Measurements from ENCODE around the gene TSSK3.
"Not testable (repeated sequence)": the region's sequence is repeated elsewhere in the genome, so short reads cannot be mapped to it uniquely, and the experiment has no call there.

Gene TSSK3

DNA sequence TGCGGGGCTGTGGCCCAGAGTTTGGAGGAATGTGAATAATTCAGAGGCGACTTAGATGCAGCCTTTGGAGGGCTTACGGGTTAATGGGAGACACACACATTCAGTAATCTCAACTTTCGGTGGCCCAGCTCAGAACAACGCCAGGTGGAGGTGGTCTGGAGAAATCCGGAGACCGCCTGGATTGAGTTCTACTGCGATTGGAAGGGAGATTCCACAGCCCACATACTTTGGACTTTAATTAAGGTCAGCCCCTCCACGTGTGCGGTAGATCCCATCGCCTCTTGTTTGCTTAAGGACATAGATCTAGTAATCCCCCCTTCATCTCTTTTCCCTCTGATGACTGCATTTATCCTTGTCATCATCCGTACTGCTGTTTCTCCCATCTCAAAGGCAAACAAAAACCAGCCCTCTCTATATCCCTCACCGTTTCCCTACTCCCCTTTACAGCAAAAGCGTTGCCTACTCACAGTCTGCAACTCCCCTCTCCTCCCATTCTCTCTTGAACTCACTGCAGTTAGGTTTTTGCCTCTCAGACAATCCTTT, 32.6 kb downstream of the TSSK3 start:
- ChIA-PET POLR2A (interaction anchor here (0.5 to 1.3 kb wide), 4 partner anchors 59 to 322 kb away, joined by 3 to 21 read pairs (median 4); partner anchors contain the start of genes CCDC28B, MARCKSL1 and TMEM39B), CTCF (interaction anchor here (0.6 to 1.8 kb wide), 14 partner anchors 11 to 379 kb away, joined by 3 to 5 read pairs (median 3); partner anchors contain the start of gene MARCKSL1)
- no peak for DNase-seq (ENCODE audit: extremely low spot score)
- TF ChIP-seq, protein P1, sequence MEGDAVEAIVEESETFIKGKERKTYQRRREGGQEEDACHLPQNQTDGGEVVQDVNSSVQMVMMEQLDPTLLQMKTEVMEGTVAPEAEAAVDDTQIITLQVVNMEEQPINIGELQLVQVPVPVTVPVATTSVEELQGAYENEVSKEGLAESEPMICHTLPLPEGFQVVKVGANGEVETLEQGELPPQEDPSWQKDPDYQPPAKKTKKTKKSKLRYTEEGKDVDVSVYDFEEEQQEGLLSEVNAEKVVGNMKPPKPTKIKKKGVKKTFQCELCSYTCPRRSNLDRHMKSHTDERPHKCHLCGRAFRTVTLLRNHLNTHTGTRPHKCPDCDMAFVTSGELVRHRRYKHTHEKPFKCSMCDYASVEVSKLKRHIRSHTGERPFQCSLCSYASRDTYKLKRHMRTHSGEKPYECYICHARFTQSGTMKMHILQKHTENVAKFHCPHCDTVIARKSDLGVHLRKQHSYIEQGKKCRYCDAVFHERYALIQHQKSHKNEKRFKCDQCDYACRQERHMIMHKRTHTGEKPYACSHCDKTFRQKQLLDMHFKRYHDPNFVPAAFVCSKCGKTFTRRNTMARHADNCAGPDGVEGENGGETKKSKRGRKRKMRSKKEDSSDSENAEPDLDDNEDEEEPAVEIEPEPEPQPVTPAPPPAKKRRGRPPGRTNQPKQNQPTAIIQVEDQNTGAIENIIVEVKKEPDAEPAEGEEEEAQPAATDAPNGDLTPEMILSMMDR (IDR thresholded peaks at IDR 0.05; ENCODE audit: control extremely low read depth, extremely low read depth, low read depth, missing control alignments), result no peak

DNA sequence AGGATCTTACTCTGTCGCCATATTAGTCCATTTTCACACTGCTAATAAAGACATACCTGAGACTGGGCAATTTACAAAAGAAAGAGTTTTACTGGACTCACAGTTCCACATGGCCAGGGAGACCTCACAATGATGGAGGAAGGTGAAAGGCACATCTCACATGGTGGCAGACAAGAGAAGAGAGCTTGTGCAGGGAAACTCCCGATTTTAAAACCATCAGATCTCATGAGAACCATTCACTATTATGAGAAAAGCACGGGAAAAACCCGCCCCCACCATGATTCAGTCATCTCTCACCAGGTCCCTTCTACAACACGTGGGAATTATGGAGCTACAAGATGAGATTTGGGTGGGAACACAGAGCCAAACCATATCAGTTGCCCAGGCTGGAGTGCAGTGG, 34.2 kb downstream of the TSSK3 start:
- CTCF ChIA-PET, result interaction anchor here (1.1 to 6.6 kb wide), 3 partner anchors 17 to 180 kb away, joined by 3 to 70 read pairs (median 3); no protein-coding TSS in a partner anchor
- POLR2A ChIA-PET, result interaction anchor here (0.7 to 0.9 kb wide), 2 partner anchors 60 to 1066 kb away, joined by 3 read pairs; partner anchors contain the start of gene MARCKSL1
- not testable (repeated sequence) for DNase-seq (ENCODE audit: extremely low spot score)

DNA sequence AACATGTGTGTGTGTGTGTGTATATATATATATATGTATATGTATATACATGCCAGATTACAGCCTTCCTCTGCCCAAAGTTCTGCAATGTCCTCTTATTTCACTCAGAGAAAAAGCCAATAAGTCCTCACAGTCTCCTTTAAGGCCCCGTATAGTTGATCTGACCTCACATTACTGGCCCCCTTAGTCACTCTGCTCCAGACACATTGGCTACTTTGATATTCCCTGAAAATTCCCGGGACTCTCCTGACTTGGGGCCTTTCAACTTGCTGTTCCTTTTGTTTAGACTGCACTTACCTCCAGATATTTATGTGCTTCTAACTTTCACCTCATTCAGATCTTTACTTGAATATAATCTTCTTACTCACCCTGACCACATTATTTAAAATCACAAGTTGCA, 36.1 kb downstream of the TSSK3 start:
- CTCF ChIA-PET, result interaction anchor here (0.9 to 6.6 kb wide), 2 partner anchors 15 to 290 kb away, joined by 3 to 70 read pairs; no protein-coding TSS in a partner anchor
- POLR2A ChIA-PET, result no interaction called here
- no peak for DNase-seq (ENCODE audit: extremely low spot score)
- TF ChIP-seq, protein P1 (IDR thresholded peaks at IDR 0.05; ENCODE audit: control extremely low read depth, extremely low read depth, low read depth, missing control alignments), result no peak

DNA sequence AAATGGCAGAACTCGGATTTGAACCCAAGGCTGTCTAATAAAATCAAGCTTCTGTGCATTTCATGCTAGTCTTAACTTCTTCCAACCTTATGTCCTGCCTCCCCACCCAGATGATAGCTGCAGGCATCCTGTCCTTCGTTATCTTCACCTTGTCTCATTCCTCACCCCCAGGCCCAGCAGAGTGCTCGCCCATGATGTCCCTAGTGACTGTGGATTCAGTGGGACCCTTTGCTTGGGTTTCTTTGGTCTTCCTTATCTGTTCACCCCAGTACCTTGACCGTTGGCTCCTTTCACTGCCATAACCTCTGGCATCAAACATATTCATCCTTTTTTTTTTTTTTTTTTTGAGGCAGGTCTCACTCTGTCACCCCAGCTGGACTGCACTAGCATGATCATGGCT, 37.5 kb downstream of the TSSK3 start:
- POLR2A ChIA-PET, result interaction anchor here (0.7 kb wide), 1 partner anchor 37 kb away, joined by 6 read pairs; no protein-coding TSS in a partner anchor
- no peak for DNase-seq (ENCODE audit: extremely low spot score)
- CTCF ChIA-PET, result interaction anchor here (0.6 to 6.6 kb wide), 15 partner anchors 9 to 472 kb away, joined by 3 to 70 read pairs (median 4); partner anchors contain the start of gene RBBP4
- TF ChIP-seq, protein P1 (IDR thresholded peaks at IDR 0.05; ENCODE audit: control extremely low read depth, extremely low read depth, low read depth, missing control alignments), result no peak

DNA sequence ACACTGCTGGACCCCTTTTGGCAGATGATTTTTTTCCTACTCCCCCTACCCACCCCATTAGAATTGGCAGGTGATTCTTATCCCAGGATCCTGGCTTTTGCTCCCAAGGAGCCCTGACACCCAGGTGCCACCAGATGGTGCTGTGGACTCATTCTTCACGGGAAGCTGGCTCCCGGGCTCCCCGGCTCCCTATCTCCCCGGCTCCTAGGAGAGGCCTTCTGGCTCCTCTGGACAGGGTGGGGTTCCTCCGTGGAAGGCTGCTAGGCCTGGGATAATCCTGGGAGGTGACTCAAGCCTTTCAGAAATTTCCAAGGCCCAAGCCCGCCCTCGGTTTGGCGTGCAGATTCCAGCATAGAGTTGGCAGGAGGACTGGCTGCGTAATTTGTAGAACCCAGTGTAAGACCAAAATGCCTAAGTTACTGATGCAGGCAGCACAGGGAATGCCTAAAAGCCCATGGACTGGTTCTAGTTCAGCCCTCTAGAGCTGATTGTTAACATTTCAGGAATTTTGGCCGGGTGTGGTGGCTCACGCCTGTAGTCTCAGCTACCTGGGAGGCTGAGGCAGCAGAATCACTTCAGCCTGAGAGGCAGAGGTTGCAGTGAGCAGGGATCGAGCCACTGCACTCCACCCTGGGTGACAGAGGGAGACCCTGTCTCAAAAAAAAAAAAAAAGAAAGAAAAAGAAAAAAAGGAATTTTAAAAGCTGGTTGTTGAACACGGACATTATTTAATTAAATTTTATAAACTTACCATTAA, 38.7 kb downstream of the TSSK3 start:
- CTCF ChIA-PET, result interaction anchor here (0.7 to 6.6 kb wide), 37 partner anchors 10 to 625 kb away, joined by 3 to 70 read pairs (median 3); partner anchors contain the start of gene RBBP4
- peak; percentile 72 for DNase-seq (ENCODE audit: extremely low spot score)
- POLR2A ChIA-PET, result interaction anchor here (0.6 kb wide), 2 partner anchors 12 to 120 kb away, joined by 3 to 9 read pairs; no protein-coding TSS in a partner anchor
- TF ChIP-seq, protein P1 (IDR thresholded peaks at IDR 0.05; ENCODE audit: control extremely low read depth, extremely low read depth, low read depth, missing control alignments), result peak; percentile 90

DNA sequence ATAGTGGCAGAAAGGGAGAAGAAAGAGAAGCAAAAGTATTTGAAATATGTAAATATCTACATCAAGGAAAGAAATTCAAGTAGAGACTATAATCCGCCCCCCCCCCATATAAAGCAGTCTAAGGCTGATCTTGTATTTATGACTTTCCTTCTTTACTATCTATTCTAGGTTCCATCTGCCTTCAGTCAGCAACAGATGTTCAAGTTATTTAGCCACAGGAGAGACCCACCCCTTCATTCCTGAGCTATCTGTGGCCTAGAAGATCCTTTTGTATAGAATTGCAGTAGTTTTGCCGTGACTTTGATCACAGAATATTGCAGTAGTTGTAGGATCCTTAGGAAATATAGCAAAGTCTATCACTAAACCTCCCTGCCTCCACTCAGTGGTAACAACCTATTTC, 42.6 kb downstream of the TSSK3 start:
- TF ChIP-seq, protein P1 (IDR thresholded peaks at IDR 0.05; ENCODE audit: control extremely low read depth, extremely low read depth, low read depth, missing control alignments), result no peak
- DNase-seq (ENCODE audit: extremely low spot score), result no peak
- ChIA-PET CTCF (interaction anchor here (1.1 to 1.4 kb wide), 3 partner anchors 8 to 11 kb away, joined by 3 to 4 read pairs (median 3); partner anchors contain the start of gene BSDC1), POLR2A (no interaction called here)

All from GM10248 (cell line).